Activated T-helper 1 cell treated with anti-CD3 and anti-CD28 coated beads, Interleukin-12 subunit alpha, Interleukin-12 subunit beta, Interleukin-2, Interleukin-4 antibody, amounts not matched to agents 30 ng/mL and 10 ng/mL and 1 ng/mL, durations not matched to agents 14 hours and 24 hours and 36 hours (primary cell): ENCODE results near the gene PDGFA. TPM values are rescaled to one million over a fixed set of nuclear protein-coding genes. Genes with fewer than 3 reads are reported as not detected.
A peak's percentile ranks its signal among the peaks of the same experiment; 100 is the strongest.

ENCODE experiments used
- DNase-seq: peaks from one replicate; pipeline ENCODE4 v3.0.0; 2021; ENCODE audit warnings: low spot score
- H3K27ac Mint-ChIP-seq: one replicate; pipeline ENCODE4 v1.8.0; 2021; ENCODE audit warnings: mild to moderate bottlenecking, mixed read lengths
- H3K27me3 Mint-ChIP-seq: one replicate; pipeline ENCODE4 v1.8.0; 2022; ENCODE audit warnings: mild to moderate bottlenecking, moderate library complexity, mixed read lengths; ENCODE audit not compliant: insufficient read depth
- H3K36me3 Mint-ChIP-seq: one replicate; pipeline ENCODE4 v1.8.0; 2021; ENCODE audit warnings: low read depth, mixed read lengths
- H3K4me1 Mint-ChIP-seq: one replicate; pipeline ENCODE4 v1.8.0; 2021; ENCODE audit warnings: low read depth, mixed read lengths
- H3K4me3 Mint-ChIP-seq: one replicate; pipeline ENCODE4 v1.8.0; 2021; ENCODE audit warnings: mild to moderate bottlenecking, moderate library complexity, mixed read lengths
- H3K9me3 Mint-ChIP-seq: one replicate; pipeline ENCODE4 v1.8.0; 2021; ENCODE audit warnings: mixed read lengths
- intact Hi-C: fragments of 100-400 bp; cut with micrococcal nuclease; formaldehyde crosslinking; loops from one replicate; pipeline ENCODE4 v1.15.1; 2024
- total RNA-seq: library from RNA; stranded (reverse); gene quantifications from 2 replicates; pipeline ENCODE4 v1.2.3, GENCODE V29; 2022

PDGFA gene
- total RNA-seq, 1 donor from 2014 or later = 8.5 TPM

GRCh38 chr7:524800-525199 lies 5.2 kb upstream of the PDGFA start:
- Mint-ChIP-seq H3K4me3 (no peak overlapping the region), H3K36me3 (no peaks in the 10 kb centered on the region), H3K9me3 (no peaks in the 10 kb centered on the region), H3K27me3 (peaks cover 15% of the 10 kb centered on the region), H3K4me1 (no peaks in the 10 kb centered on the region), H3K27ac (no peak overlapping the region)
- no peak for DNase-seq
- intact Hi-C loops = loop anchor here (5.0 to 10.0 kb wide), 4 partner anchors 78 to 718 kb away; partner anchors contain the start of gene GET4

- no peaks in the 10 kb centered on the region for H3K36me3 Mint-ChIP-seq
- no peak for DNase-seq
- H3K4me3 Mint-ChIP-seq = no peak overlapping the region
- intact Hi-C loops = loop anchor here (5.0 to 10.0 kb wide), 4 partner anchors 79 to 719 kb away; partner anchors contain the start of gene GET4
- no peaks in the 10 kb centered on the region for H3K9me3 Mint-ChIP-seq
- H3K27me3 Mint-ChIP-seq = peaks cover 15% of the 10 kb centered on the region
- H3K4me1 Mint-ChIP-seq = no peaks in the 10 kb centered on the region
- no peak overlapping the region for H3K27ac Mint-ChIP-seq
Measured at GRCh38 chr7:523347-524336, 4.0 kb upstream of the PDGFA start.

GRCh38 chr7:522951-523314 lies 3.3 kb upstream of the PDGFA start:
- no peaks in the 10 kb centered on the region for H3K9me3 Mint-ChIP-seq
- H3K36me3 Mint-ChIP-seq = no peaks in the 10 kb centered on the region
- H3K4me1 Mint-ChIP-seq = no peaks in the 10 kb centered on the region
- no peak overlapping the region for H3K4me3 Mint-ChIP-seq
- no peak overlapping the region for H3K27ac Mint-ChIP-seq
- H3K27me3 Mint-ChIP-seq = peaks cover 18% of the 10 kb centered on the region
- intact Hi-C loops = loop anchor here (1.0 to 10.0 kb wide), 5 partner anchors 61 to 719 kb away; partner anchors contain the start of gene GET4
- no peak for DNase-seq

GRCh38 chr7:522071-522950 lies 2.7 kb upstream of the PDGFA start:
- H3K27me3 Mint-ChIP-seq = peaks cover 22% of the 10 kb centered on the region
- no peak for DNase-seq
- intact Hi-C loops = loop anchor here (1.0 to 10.0 kb wide), 5 partner anchors 62 to 720 kb away; partner anchors contain the start of gene GET4
- no peaks in the 10 kb centered on the region for H3K9me3 Mint-ChIP-seq
- H3K27ac Mint-ChIP-seq = no peak overlapping the region
- H3K4me3 Mint-ChIP-seq = peak overlapping the region; percentile 11
- H3K4me1 Mint-ChIP-seq = no peaks in the 10 kb centered on the region
- H3K36me3 Mint-ChIP-seq = no peaks in the 10 kb centered on the region

GRCh38 chr7:521221-522070 lies 1.8 kb upstream of the PDGFA start:
- no peak for DNase-seq
- intact Hi-C loops = loop anchor here (1.0 to 10.0 kb wide), 5 partner anchors 63 to 721 kb away; partner anchors contain the start of gene GET4
- H3K36me3 Mint-ChIP-seq = no peaks in the 10 kb centered on the region
- H3K4me3 Mint-ChIP-seq = peak overlapping the region; percentile 33
- no peaks in the 10 kb centered on the region for H3K4me1 Mint-ChIP-seq
- H3K27me3 Mint-ChIP-seq = peaks cover 22% of the 10 kb centered on the region
- H3K27ac Mint-ChIP-seq = no peak overlapping the region
- no peaks in the 10 kb centered on the region for H3K9me3 Mint-ChIP-seq

DNA sequence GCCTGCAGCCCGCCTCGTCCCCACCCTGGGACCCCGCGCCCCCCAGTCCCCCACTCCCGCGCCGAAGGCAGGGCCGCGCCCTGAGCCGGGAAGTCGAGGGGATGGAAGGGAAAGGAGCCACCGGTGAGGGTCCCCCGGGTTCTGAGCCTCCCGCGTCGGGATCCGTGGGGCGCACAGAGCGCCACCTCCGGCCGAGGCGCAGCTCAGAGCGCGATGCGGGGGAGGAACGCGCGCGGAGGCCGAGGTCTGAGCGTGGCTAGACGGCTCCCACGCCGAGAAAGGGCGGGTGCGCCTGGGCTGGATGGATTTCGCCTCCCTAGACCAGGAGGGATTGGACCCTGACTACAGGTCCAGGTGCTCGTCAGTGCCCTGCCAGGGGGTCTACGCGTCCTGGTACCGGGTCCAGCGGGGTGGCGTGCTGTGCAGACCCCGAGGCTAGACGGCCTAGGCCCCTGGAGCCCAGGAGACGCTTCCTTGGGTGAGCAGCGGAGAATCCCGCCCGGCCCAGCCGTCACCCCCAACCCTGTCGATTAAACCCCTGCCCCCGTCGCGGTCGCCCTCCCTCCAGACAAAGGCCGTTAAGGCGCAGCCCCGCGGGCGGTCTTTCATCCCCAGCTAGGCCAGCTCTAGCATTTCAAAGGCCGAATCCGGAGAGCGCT lies 986 bp upstream of the PDGFA start:
- H3K9me3 Mint-ChIP-seq = no peaks in the 10 kb centered on the region
- peaks cover 23% of the 10 kb centered on the region for H3K27me3 Mint-ChIP-seq
- no peaks in the 10 kb centered on the region for H3K36me3 Mint-ChIP-seq
- intact Hi-C loops = loop anchor here (5.0 to 10.0 kb wide), 4 partner anchors 82 to 722 kb away; partner anchors contain the start of gene GET4
- H3K4me3 Mint-ChIP-seq = no peak overlapping the region
- no peaks in the 10 kb centered on the region for H3K4me1 Mint-ChIP-seq
- no peak overlapping the region for H3K27ac Mint-ChIP-seq
- DNase-seq = no peak

DNA sequence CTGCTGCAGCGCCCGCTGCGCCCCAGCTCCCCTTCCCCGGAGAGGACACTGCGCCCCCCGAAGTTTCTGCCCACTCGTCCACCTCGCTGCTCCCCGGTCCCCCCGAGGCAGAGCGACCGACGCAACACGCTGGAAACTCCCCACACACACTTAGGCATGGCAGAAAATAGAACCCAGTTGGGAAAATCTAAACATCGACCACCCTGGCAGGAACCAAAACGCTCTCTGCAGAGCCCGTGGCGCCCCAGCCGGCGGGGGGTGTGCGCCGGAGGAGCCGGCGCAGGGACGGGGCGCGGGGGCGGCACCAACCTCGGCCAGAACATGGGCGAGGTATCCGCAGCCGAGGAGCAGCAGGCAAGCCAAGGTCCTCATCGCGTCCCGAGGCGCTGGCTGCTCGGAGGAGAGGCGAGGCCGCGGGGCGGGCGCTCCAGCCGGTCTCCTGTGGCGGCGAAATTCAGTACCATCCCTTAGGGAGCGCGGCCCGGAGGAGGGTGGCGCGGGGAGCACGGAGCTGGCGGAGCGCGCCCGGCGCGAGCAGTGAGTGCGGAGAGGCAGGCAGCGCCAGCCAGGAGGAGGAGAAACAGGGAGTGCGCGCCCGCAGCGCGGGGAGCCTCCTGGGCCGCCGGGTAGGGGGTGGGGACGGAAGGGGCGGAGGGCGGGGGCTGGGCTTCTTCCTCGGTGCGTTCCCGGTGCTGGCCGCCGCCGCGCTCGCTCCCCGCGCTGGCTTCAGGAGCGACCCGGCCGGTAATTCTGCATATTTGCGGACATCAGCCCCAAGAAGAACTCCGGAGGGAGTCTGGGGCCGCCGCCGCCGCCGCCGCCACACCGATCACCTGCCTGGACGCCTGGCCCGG lies 789 bp downstream of the PDGFA start:
- peak; percentile 9 for DNase-seq
- Mint-ChIP-seq H3K36me3 (no peaks in the 10 kb centered on the region), H3K27me3 (peaks cover 22% of the 10 kb centered on the region), H3K27ac (peak overlapping the region; percentile 76), H3K9me3 (no peaks in the 10 kb centered on the region), H3K4me3 (peak overlapping the region; percentile 86), H3K4me1 (peaks cover 3% of the 10 kb centered on the region)
- intact Hi-C loops = loop anchor here (2.0 to 5.0 kb wide), 2 partner anchors 157 to 208 kb away; partner anchors contain the start of genes DNAAF5 and PRKAR1B

- DNase-seq = no peak
- intact Hi-C loops = loop anchor here (2.0 to 5.0 kb wide), 2 partner anchors 156 to 209 kb away; partner anchors contain the start of genes DNAAF5 and PRKAR1B
- peak overlapping the region; percentile 29 for H3K27ac Mint-ChIP-seq
- H3K4me3 Mint-ChIP-seq = peak overlapping the region; percentile 86
- H3K36me3 Mint-ChIP-seq = no peaks in the 10 kb centered on the region
- H3K9me3 Mint-ChIP-seq = no peaks in the 10 kb centered on the region
- peaks cover 3% of the 10 kb centered on the region for H3K4me1 Mint-ChIP-seq
- H3K27me3 Mint-ChIP-seq = peaks cover 18% of the 10 kb centered on the region
Measured at GRCh38 chr7:517774-518629, 1.6 kb downstream of the PDGFA start.

DNA sequence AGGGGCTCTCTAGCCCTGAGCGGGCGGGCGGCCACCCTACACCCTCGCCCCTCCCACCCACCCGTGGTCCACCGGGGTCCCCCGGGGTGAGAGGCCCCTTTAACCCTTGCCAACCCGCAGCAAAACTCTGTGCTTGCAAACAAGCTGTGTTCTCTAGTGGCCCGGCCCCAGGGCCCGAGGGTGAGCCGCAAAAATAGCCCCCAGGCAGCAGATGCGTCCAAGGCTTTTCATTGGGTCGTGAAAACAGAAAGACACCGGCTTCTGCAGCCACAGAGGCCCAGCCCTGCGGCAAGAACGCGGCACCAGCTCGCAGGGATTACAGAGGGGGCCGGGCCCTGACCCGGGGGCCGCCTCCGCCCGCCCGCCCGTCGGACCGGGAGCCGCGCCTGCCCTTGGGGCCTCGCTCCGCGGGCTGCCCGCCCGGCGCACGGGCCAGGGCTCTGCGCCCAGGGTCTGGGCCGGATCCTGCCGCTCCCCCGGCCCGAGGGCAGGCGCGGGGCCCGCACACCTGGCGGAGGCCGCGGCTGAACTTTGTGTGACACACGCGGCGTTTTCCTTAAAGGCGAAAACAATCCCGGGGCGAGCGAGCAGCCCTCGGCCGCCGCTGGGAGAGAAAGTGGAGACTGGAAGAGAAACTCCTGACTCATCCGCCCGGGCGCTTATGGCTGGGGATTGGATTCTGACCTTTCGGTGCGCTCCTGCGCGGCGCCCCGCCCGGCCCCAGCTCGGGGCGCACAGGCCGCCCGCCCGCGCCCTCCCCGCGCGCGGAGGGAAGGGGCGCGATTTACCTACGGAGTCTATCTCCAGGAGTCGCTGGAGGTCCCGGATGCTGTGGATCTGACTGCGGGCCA lies 2.8 kb downstream of the PDGFA start:
- no peak overlapping the region for H3K27ac Mint-ChIP-seq
- H3K9me3 Mint-ChIP-seq = no peaks in the 10 kb centered on the region
- intact Hi-C loops = loop anchor here (5.0 kb wide), 1 partner anchor 155 kb away; no protein-coding TSS in a partner anchor
- H3K4me3 Mint-ChIP-seq = no peak overlapping the region
- no peak for DNase-seq
- peaks cover 17% of the 10 kb centered on the region for H3K27me3 Mint-ChIP-seq
- H3K4me1 Mint-ChIP-seq = peaks cover 3% of the 10 kb centered on the region
- H3K36me3 Mint-ChIP-seq = no peaks in the 10 kb centered on the region
